Activated T-cell treated with anti-CD3 and anti-CD28 coated beads, Interleukin-2, amount 50 U/mL, for 48 hours (primary cell): Measurements from ENCODE around the gene TMEM52.
A peak's percentile ranks its signal among the peaks of the same experiment; 100 is the strongest.
"Not testable (repeated sequence)": the region's sequence is repeated elsewhere in the genome, so short reads cannot be mapped to it uniquely, and the experiment has no call there.

Experiments used
- DNase-seq, 2 experiments: peaks; one replicate each; pipeline ENCODE4 v3.0.0-alpha.2; 2020

Gene TMEM52

DNA sequence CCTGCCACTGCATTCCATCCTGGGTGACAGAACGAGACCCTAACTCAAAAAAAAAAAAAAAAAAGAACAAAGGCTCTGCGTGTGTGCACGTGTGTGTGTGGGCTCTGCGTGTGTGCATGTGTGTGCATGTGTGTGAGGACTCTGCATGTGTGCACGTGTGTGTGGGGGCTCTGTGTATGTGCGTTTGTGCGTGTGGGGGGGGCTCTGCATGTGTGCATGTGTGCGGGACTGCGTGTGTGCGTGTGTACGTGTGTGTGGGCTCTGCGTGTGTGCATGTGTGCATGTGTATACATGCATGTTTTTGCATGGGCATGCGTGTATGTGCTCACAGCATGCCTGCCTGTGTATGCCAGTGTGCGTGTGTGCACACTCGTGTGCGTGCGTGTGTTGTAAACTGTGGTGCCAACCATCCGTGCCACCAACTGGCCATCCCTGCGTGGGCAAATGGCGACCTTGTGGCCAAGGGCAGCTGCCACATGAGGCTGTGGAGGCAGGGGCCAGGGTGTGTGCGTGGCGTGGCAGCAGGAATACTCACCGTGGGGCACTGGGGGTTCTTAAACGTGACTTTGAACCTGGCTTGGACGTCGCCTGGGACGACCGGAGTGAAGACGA, 26.8 kb upstream of the TMEM52 start:
- DNase-seq = no peak

GRCh38 chr1:1943834-1944570, 24.9 kb upstream of the TMEM52 start:
- peak; percentile 63 to 75 for DNase-seq

DNA sequence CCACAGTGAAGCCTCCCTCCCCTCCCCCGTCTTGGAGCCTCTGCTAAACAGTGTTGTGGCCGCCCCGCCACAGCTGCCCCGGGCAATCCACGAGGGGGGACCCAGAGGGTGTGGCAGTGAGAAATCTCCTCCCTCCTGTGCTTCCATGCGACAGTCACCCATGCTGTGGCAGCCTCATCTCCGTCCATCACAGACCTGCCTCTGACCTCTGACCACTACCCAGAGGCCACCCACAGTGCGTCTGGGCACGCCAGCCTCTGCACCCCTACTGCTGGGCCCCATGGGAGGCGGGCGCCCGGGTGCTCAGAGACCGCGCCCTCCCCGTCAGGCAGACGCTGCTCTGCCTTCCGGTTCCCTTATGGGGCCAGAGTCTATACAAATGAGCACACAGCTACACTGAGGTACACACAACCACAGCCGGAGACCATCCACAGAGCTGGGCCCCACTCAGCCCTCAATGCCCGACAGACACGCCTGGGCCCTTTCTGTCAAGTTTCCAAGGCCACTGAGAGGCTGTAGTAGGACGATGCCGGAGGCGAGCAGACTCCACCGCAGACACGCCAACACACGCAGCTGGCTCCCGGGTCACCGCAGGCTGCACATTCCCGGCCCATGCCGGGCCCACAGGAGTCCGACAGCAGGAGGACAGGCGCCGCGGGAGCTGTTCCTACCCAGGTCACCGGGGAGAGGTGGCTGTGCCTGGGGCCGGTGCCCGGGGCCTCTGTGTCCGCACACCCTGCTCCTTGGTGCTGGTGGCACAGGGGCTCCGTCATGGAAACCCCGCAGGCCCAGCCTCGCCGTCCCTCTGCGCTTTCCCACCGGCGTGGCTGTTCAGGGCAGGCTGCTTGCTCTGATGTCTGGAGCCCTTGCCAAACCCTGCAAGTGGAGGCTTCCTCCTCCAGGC, 23.9 kb upstream of the TMEM52 start:
- DNase-seq = no peak

DNA sequence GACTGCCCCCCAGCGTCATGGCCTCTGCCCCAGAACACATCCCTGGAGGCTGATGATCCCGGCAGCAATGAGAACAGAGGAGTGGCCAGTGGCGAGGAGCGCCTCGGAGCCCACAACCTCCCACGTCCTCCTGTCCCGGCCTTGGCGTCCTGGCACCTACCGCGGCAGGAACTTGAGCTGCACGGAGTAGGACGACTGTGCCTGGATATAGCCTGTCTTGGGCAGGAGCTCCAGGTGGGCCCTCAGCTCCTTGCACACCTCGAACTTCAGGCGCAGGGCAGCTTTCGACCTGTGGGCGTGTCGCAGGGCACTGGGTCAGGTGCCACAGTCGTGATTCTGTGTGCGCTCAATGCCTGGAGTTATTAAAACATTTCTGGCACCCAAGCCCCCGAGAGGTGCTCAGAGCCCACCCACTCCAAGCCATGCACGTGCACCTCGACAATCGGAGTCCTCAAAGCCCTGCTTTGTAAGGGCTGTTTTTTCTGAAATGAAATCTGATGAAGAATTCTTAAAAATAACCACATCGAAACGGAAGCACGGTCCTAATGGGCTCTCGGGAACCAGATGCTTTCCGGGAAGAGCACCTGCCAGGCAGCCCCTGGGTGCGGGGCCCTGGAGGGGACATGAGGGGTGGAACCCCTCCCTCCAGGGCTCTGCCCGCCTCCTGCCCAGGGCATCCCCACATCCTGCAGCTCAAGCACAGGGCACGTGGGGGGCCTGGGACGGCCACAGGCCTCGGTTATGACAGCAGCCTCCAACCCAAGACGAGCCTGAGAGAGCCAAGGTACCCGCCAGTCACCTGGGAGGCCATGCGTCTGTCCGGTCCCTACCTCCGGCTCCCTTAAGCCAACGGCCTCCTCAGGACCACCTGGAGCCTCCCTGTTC, 23.0 kb upstream of the TMEM52 start:
- no peak for DNase-seq

GRCh38 chr1:1941211-1941841, 22.2 kb upstream of the TMEM52 start:
- no peak for DNase-seq

DNA sequence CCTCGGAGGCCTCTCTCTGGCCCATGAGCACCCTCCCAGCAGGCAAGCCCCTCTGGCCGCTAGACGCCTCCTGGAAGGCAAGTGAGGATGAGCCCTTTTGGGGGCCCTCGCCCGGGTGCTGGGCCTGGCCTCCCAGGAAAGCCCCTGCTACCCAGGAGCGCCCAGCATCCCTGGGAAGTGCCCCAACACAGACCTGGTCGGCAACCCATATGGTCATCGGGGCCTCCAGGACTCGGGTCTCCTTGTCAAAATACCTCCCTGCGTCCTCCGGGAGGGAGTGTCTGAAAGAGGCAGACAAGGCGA, 21.0 kb upstream of the TMEM52 start:
- no peak for DNase-seq

DNA sequence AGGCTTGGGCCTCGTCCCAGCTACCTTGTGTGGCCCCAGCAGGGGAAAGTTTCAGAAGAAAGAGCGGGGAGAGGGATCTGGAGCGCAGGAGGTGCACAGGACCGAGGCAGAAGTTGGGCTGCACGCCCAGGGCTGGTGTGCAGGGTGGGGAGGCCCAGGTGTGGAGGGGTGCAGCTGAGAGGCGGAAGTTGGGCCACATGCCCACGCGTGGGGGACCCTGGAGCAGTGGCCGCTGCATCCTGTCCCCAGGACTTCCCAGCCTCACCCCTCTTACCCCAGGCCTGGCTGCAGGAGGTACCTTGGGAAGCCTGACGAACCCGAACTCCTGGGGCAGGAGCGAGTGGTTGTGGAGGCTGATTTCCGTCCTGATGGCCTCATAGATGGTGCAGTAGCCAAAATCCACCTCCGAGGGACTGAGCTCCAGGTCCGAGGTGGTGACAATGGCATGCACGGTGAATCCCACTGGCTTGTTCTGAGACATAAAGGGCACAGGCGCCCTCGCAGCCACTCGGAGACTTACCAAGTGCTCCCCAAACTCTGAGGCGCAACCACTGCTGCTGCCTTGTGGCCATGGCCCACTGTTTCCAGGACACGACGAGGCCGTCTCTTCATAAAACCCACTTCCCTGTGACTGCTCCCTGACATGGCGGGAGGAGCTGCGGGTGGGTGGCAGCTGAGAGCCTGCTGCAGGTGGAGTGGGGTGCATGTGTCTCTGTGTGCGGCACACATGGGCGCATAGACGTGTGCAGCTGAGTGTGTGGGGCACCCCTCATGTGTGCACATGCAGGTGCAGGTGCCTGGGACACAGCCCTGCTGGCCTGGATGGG, 20.4 kb upstream of the TMEM52 start:
- no peak for DNase-seq

DNA sequence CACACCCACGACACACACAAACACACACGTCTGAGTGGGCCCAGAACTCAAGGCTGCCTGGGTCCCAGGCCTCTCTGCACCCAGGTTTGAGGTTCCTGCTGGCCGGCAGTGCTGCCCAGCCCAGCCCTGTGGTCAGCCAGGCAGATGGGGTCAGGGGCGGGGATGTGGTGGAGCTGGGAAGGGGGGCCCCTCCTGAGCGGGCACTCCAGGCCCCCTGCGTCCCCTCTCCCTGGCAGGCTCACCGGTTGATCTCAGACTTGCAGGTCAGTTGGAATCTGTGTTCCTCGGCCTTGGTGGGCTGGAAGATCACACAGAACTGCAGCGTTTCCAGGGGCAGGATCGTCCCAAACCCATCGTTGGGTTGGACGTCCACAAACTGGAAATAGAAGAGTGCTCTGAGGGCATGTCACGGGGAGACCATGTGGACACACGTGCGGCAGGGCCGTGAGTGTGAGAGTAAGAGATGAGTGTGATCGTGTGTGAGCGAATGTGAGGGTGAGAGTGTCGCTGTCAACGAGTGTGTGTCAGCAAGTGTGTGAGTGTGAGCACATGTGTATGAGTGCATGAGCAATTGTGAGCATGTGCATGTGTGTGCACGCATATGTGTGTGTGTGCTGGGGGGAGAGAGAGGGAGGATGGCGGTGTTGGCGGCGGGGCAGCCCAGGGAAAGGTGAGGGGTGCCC, 19.7 kb upstream of the TMEM52 start:
- DNase-seq = no peak

GRCh38 chr1:1938276-1938573, 19.1 kb upstream of the TMEM52 start:
- DNase-seq = no peak

- DNase-seq = no peak
These were observed 18.6 kb upstream of the TMEM52 start for GRCh38 chr1:1937549-1938275.

GRCh38 chr1:1937061-1937460, 18.0 kb upstream of the TMEM52 start:
- no peak for DNase-seq

DNA sequence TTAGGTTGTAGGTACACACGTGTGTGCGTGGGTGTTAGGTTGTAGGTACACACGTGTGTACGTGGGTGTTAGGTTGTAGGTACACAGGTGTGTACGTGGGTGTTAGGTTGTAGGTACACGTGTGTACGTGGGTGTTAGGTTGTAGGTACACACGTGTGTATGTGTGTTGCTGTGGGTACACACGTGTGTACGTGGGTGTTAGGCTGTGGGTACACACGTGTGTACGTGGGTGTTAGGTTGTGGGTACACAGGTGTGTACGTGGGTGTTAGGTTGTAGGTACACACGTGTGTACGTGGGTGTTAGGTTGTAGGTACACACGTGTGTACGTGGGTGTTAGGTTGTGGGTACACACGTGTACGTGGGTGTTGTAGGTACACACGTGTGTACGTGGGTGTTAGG, 15.8 kb upstream of the TMEM52 start:
- DNase-seq = not testable (repeated sequence)

DNA sequence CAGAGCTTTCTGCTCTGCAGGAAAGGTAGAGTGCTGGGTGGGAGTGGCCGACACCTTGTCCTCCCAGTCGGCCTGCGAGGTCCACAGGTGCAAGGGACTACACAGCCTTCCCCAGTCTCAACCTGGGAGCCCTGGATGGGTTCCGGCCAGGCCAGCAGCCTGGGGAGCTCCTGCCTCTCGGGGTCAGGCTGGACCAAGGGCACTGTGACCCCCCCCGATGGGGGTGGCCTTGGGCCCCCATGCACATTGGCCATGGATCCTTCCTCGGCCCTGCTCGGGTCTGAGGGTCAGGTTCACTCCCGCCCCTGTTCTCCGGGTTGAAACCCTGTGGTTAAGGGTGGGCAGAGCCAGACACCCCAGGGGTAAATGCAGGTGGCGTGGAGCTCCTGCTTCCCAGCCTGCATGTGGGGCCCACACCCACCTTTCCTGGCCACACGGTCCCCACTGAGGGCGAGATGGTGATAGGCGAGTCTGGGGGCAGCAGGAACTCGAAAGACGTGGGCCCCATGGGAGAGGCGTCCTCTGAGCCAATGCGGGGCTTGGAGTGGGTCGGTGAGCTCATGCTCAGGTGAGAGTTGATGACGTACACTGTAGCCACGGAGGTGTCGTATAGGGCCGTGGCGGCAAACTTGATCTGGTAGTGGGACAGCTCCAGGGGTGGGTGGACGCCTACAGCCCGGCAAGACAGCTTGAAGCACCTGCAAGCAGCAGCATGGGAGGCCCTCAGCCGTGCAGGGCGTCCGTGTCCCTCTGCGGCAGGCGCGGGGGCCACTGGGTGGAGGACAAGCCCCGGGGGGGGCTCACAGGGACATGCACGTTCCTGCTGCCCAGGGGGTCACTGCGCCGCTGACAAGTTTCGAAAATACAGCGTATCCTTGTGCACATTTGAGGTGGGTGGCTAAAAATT, 10.8 kb upstream of the TMEM52 start:
- DNase-seq = no peak

DNA sequence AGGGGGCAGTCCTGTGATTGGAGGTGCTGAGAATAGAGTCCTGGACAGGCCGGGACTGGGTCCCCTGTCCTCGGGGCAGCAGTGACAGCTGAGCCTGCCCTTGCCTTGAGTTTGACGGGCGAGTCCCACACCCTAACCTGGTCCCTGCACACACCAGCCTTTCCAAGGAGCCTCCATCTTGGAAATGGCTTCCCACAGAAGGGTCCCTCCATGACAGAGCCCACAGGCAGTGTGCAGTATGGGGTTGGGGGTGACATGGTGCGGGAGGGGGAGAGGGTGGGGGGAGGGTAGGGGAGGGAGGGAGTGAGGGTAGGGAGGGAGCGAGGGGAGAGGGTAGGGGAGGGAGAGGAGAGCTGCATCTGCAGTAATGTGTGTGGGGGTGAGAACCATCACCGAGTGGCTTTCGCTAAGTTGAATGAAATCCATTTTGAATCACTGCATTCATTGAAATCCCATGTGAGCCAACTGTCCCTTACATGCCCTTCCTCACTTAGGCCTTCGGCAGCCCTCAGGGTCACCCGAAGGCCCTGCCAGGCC, 10.1 kb upstream of the TMEM52 start:
- DNase-seq = no peak

- no peak for DNase-seq
These were observed 9.4 kb upstream of the TMEM52 start for GRCh38 chr1:1928231-1929101.

GRCh38 chr1:1927751-1928150, 8.7 kb upstream of the TMEM52 start:
- no peak for DNase-seq

GRCh38 chr1:1926886-1927660, 8.0 kb upstream of the TMEM52 start:
- no peak for DNase-seq
